AG04450 (cell line): ENCODE data around the gene RAX2. TPM values are rescaled to one million over a fixed set of nuclear protein-coding genes. Genes with fewer than 3 reads are reported as not detected.
"Not testable (repeated sequence)": the region's sequence is repeated elsewhere in the genome, so short reads cannot be mapped to it uniquely, and the experiment has no call there.

Source experiments
- CTCF ChIA-PET: fragments of 300-600, 350-600 bp; formaldehyde crosslinking; extraction: SDS; loops from one replicate; lab custom pipeline; 2022; ENCODE audit warnings: antibody characterized with exemption, inconsistent platforms; lab: Charles Lee
- POLR2A ChIA-PET: fragments of 350-600 bp; formaldehyde crosslinking; extraction: SDS; loops from one replicate; lab custom pipeline; 2021; ENCODE audit warnings: antibody characterized with exemption, inconsistent platforms; lab: Yijun Ruan, JAX
- DNase-seq: peaks from one replicate; pipeline ENCODE4 v3.0.0-alpha.2; 2011; ENCODE audit warnings: low read depth, low spot score
- H3K27ac ChIP-seq: one replicate; pipeline ENCODE4 v1.5.1; 2012; ENCODE audit warnings: low read depth, low read length, control low read depth
- H3K27me3 ChIP-seq: one replicate; pipeline ENCODE4 v1.6.0; 2012; ENCODE audit warnings: low read length; ENCODE audit not compliant: control insufficient read depth, insufficient read depth
- H3K4me3 ChIP-seq: 2 replicates; pipeline ENCODE4 v1.5.1; 2011; ENCODE audit warnings: mild to moderate bottlenecking, low read depth, low read length, control low read depth
- H3K9me3 ChIP-seq: 2 replicates; pipeline ENCODE4 v1.5.1; 2012; ENCODE audit warnings: low read length; ENCODE audit not compliant: control insufficient read depth, insufficient read depth
- CTCF ChIP-seq: IDR thresholded peaks from 2 replicates; pipeline ENCODE4 v1.5.1; 2011; ENCODE audit warnings: low read depth, low read length, control low read depth, inconsistent platforms
- polyA plus RNA-seq: library from polyadenylated mRNA; depleted of rRNA; stranded (reverse); fragments of >200 nt; gene quantifications from 2 replicates; pipeline ENCODE4 v1.2.3, GENCODE V29; 2011

RAX2 gene
- polyA plus RNA-seq, 1 experiment, result not detected

- POLR2A ChIA-PET, result no interaction called here
- Histone ChIP-seq H3K27me3 (no peaks in the 10 kb centered on the region), H3K27ac (peak overlapping the region; percentile 43), H3K4me3 (peak overlapping the region; percentile 99), H3K9me3 (no peaks in the 10 kb centered on the region; the same call in 1 of the 2 replicates)
- no peak for DNase-seq
- TF ChIP-seq CTCF, result no peak
- CTCF ChIA-PET, result no interaction called here
Observed at GRCh38 chr19:3760871-3761361, 11.1 kb downstream of the RAX2 start.

GRCh38 chr19:3759482-3760254, 12.4 kb downstream of the RAX2 start:
- Histone ChIP-seq H3K27me3 (no peaks in the 10 kb centered on the region), H3K9me3 (no peaks in the 10 kb centered on the region; the same call in 1 of the 2 replicates), H3K4me3 (no peak overlapping the region), H3K27ac (no peak overlapping the region)
- DNase-seq, result no peak
- ChIA-PET POLR2A (no interaction called here), CTCF (no interaction called here)
- no peak for TF ChIP-seq CTCF

- POLR2A ChIA-PET, DNase-seq, CTCF ChIA-PET: not testable (repeated sequence)
Observed at GRCh38 chr19:3758297-3758696, 13.7 kb downstream of the RAX2 start.

GRCh38 chr19:3757705-3758104, 14.3 kb downstream of the RAX2 start:
- POLR2A ChIA-PET, H3K27me3 ChIP-seq, H3K9me3 ChIP-seq, H3K27ac ChIP-seq, CTCF ChIA-PET, DNase-seq, H3K4me3 ChIP-seq: not testable (repeated sequence)

More at GRCh38 chr19:3758297-3758696, 13.7 kb downstream of the RAX2 start:
- H3K27ac ChIP-seq, H3K9me3 ChIP-seq, H3K4me3 ChIP-seq, H3K27me3 ChIP-seq: not testable (repeated sequence)

GRCh38 chr19:3753631-3754410, 18.2 kb downstream of the RAX2 start:
- CTCF ChIA-PET, result no interaction called here
- H3K9me3 ChIP-seq, result peaks cover 4% of the 10 kb centered on the region; the same call in 1 of the 2 replicates
- H3K27ac ChIP-seq, result no peak overlapping the region
- no peak overlapping the region for H3K4me3 ChIP-seq
- no peak for DNase-seq
- H3K27me3 ChIP-seq, result no peaks in the 10 kb centered on the region
- TF ChIP-seq CTCF, result no peak
- POLR2A ChIA-PET, result no interaction called here
